ENCODE measurements around the gene LMNA.

The LMNA gene

DNA sequence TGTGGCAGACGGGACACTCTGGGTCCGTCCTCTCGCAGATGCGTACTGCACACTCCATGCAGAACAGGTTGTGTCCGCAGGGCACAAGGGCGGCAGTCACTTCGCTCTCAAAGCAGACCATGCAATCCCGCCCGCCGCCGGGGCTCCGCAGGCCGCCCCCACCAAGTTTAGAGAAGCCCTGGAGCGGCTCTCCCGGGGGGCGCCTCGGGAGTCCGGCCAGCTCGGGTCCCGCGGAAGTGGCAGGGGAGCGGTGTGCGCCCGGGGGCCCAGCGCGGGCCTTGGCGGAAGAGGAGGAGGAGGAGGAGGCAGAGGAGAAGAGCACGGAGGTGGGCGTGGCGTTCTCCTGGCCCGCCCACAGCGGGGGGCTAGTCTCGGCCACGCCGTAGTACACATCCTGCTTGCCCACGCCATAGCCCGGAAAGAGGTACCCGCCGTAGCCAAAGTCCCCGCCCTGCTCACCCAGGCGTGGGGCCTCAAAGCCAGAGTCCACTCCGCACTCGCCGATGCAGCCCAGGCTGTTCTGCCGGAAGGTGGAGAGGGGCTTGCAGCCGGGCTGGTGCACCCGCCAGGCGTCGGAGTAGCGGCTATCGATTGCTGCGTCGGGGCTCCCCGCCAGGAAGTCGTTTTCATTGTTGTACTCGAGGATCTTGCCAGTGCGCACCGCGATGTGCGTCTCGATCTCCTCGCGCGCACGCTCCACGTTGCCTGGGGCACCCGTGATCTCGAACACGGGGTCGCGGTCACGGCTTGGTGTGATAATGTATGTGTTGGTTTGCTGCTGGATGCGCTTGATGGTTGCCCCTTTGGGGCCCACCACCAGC lies 37.7 kb upstream of the LMNA start:
- DNase-seq (ENCODE audit: insufficient read length, low spot score) (no peak), FAIRE-seq (no peak)

DNA sequence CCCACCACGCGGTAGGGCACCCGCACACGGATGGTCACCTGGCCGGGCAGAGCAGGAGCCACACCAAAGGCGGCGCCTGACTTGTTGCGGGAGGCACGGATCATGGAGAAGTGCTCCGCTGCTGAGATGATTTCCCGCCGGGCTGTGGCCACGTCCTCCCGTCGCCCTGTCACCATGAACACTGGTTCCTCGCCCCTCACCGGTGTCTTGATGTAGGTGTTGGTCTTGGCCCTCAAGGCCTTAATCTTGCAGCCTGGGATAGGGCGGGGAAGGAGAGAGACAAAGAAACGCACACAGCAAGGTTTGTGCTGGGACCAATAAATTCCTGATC lies 37.1 kb upstream of the LMNA start:
- FAIRE-seq (no peak), DNase-seq (ENCODE audit: insufficient read length, low spot score) (no peak)
- TF ChIP-seq POLR2A (IDR thresholded peaks at IDR 0.05; ENCODE audit: low read depth, low read length) = no peak

More for the DNA sequence above, 37.7 kb upstream of the LMNA start:
- TF ChIP-seq POLR2A (IDR thresholded peaks at IDR 0.05; ENCODE audit: low read depth, low read length) = no peak

DNA sequence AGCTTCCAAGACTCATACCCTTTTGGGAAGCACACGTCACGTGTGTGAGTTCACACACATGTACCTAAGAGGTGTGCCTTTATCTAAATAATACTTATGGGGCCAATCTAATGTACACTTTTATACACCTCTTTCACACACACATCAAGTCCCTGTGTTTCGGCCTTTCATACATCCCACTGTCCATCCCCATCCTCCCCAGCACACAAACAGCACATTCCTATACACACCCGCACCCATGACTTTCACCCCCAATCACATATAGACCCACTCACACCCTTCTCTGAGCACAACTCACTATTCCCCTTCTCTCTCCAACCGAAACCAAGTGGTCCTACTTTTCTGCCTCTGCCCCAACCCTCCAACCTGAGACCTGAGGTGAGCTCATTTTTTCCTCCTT lies 35.8 kb upstream of the LMNA start:
- no peak for TF ChIP-seq POLR2A (IDR thresholded peaks at IDR 0.05; ENCODE audit: low read depth, low read length)
- DNase-seq (ENCODE audit: insufficient read length, low spot score) (no peak), FAIRE-seq (no peak)

DNA sequence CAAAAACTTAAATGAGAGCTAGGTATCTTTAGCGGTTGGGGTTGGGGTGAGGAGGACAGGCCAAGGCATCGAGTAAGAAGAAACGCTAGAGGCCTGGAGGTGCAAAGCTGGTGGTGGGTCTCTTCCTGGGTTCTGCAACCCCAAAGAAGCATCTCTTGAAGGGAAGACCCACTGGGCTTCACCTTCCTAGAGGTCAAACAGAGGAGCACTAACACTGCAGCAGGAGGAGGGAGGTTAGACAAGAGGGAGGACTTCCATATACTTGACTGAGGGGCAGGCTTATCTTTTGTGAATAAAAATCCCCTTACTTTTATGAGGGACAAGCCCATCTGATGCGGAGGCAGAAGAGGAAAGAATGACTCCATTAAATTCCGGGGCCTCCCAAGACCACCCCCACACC lies 34.7 kb upstream of the LMNA start:
- DNase-seq (ENCODE audit: insufficient read length, low spot score) = no peak
- no peak for TF ChIP-seq POLR2A (IDR thresholded peaks at IDR 0.05; ENCODE audit: low read depth, low read length)
- FAIRE-seq = no peak

DNA sequence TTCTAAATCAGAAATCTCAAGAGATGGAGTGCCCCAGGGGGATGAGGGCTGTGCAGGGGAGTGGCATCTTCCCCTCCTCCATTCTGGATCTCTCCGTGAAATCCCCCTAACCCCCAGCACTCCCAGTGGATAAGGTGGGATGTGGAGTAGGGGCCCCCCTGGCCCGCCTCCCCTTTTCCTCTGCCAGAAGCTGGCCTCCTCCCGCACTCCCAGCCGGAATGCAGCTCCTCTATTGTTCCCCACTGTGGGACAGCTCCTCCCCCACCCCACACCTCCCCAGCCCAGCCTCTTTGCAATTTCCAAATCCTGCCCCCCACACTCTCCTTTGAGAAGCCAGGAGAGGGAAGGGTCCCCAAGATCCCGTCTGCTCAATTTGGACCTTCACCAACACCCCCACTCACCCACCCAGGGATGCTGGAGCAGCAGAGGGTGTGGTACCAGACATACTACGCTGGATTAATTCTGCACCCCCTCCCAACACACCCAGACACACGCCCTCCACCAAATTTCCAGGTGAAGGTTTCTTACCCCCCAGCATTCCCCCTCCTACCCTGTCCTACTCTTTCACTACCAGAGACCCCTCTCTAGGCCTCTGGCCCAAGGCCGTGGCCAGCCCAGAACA lies 34.2 kb upstream of the LMNA start:
- DNase-seq (ENCODE audit: insufficient read length, low spot score) (no peak), FAIRE-seq (no peak)
- no peak for TF ChIP-seq POLR2A (IDR thresholded peaks at IDR 0.05; ENCODE audit: low read depth, low read length)

DNA sequence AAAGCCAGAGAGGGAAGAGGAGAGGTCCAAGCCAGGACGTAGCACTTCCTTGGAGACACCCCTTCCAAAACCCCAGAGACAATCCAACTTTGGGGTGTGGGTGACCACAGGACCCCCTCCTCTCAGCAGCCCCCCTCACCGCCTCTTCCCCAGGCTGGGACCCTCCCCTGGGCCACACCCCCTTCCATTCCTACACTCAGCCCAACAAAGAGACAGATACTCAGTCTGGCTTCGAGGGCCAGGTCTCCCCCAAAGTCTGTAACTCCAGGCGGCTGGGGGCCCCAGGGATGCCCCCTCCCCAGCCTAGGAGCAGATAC lies 33.7 kb upstream of the LMNA start:
- DNase-seq (ENCODE audit: insufficient read length, low spot score) = no peak
- no peak for TF ChIP-seq POLR2A (IDR thresholded peaks at IDR 0.05; ENCODE audit: low read depth, low read length)
- FAIRE-seq = no peak

DNA sequence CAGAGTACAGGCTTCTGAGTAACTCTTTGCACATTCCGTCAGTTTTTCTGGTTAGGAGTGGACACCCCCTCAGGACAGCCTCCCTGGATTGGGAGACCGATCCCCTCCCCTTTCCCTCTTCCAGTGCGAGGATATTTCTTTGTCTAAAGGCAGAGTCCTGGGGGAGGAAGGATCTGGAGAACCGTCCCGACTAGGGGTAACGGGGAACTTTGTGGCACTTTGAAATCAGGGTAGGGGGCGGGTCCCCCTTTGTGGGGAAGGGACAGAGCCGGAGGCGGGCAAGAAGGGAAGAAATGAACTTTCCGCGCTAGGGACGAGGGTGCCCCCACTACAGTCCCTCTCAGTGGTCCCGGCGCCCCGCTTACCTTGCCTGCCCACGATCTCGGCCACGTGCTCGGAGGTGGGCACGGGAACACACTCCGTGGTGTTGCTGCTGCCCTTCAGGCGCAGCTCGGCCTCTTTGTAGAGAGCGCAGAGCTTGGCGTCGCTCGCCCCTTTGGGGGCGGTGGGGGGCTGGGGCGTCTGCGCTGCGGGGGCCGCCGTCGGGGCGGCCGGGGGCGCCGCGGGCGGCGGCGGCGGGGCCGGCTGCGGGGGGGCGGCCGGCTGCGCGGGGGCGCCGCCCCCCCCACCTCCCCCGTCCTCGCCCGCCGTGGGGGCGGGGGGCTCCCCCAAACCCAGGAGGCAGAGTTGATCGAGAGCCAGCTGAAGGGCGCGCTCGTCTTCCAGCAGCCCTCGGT lies 33.2 kb upstream of the LMNA start:
- no peak for FAIRE-seq
- no peak for TF ChIP-seq POLR2A (IDR thresholded peaks at IDR 0.05; ENCODE audit: low read depth, low read length)
- no peak for DNase-seq (ENCODE audit: insufficient read length, low spot score)

DNA sequence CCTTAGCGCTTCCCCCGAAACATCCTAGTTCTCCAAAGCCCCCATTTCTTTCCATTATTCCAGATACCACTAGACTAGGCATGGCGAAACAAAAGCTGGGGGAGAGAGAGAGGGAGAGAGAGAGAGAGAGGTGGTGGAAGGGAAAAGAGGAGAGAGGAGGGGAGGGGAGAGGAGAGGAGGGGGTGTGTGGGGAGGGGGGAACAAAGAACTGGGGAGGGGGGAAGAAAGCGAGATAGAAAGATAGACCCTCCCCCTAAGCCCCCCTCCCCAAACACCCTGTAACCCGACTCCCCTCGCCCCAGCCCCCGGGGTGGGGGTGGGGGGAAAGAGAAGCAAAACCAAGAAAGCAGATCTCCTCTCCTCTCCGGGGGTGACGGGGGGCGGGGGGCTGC lies 32.6 kb upstream of the LMNA start:
- no peak for DNase-seq (ENCODE audit: insufficient read length, low spot score)
- FAIRE-seq = no peak
- TF ChIP-seq POLR2A (IDR thresholded peaks at IDR 0.05; ENCODE audit: low read depth, low read length) = no peak

DNA sequence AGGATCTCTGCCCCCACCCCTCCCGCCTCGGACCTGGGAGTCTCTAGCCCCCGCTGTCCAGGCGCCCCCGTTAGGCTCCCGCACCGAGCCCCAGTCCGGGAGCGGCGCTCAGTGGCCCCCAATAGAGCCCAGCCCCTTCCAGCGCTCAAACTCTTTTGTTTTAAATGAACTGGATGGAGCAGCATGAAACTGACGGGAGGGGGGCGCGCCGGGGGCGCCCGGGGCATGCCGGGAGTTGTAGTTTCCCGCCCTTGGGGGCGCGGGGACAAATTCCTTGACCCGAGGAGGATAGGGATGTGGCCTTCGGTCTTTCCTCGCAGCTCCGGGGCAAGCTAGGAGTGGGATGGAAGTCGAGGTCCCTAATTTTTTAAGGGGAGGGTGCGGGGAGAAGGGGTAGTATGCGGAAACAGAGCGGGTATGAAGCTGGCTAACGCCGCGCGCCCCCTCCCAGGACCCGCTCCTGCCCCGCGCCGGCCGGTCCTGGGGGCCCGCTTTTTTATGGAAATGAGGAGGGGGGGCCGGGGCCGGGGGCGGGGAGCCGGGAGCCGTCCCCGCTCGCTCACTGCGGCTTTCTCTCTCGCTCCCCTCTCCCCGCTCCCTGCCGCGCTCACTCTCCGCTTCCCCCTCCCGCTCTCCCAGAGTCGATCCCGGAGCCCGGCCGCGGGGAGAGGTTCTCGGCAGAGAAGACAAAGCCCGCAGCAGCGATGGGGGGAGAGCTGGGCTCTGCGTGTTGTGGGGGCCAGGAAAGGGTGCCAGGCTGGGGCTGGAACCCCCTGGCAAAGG lies 32.0 kb upstream of the LMNA start, which contains the start of gene MEX3A:
Gene MEX3A, minus strand, starts transcription at position 157 of the 783 bp plus-strand sequence. CDS start 467 bp downstream, outside the sequence.
- FAIRE-seq (no peak), DNase-seq (ENCODE audit: insufficient read length, low spot score) (peak; percentile 98)
- peak; percentile 23; the same call in 1 of the 2 replicates for TF ChIP-seq POLR2A (IDR thresholded peaks at IDR 0.05; ENCODE audit: low read depth, low read length)

DNA sequence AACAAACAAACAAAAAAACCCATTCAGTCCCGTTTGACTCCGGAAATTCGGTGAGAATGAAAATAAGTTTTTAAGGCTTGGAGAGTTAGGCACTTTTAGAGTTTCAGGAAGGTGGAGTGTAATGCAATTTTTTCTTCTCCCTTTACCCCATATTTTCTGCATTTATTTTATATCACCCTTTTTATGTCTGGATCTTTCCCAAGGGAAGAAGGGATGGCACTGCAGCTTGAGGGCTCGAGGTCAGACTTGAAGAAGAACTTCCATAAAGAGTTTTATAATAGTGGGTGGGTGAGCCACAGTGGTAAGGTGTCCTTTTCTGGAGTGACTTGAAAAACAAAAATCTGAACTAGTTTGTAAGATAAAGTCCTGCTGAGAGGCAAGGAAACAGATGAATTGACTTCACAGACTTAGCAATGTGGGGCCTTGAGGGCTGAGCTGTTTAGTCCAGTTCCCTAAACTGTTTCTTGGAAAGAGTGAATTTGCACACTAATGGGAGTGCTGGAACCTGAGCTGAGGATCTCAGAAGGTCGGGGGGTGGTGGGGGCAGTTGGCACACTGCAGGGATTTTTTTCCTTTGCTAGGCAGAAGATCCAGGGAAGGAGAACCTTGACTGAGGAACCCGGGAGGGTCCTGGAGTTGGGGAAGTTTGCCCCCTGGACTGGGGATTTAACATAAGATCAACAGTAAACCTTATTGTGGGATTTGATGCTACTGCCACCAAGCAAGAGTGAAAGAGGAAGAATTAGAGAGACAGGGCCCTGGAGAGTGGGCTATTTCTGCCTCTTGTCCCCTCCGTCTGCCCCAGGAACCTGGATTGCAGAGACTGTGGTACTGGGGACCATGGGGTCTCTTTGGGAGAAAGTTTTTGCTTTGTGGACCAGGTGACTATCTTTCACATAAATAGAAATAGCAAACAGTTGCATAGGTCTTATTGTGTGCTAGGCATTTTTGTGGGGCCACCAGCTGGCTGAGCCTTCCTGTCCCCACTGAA lies 30.4 kb upstream of the LMNA start:
- TF ChIP-seq POLR2A (IDR thresholded peaks at IDR 0.05; ENCODE audit: low read depth, low read length) = no peak
- no peak for DNase-seq (ENCODE audit: insufficient read length, low spot score)
- FAIRE-seq = no peak

DNA sequence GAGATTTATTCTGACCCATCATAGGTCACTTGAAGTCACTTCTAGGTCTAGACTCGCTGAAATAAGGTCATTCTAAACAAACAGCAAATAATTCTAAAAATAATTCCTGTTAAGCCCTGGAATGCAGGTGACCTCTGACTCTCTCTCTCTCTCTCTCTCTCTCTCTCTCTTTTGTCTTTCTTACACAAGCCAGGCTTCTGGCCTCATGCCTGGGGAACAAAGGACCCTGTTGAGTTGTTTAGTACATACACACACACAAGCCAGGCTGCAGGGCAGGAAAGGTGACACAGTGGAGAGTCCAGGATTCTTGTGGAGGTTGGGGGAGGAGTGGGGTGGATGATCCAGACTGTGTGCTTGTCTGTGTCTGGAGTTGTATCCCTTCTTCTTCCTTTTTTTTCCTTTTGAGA lies 28.3 kb upstream of the LMNA start:
- DNase-seq (ENCODE audit: insufficient read length, low spot score) = no peak
- no peak for FAIRE-seq
- no peak for TF ChIP-seq POLR2A (IDR thresholded peaks at IDR 0.05; ENCODE audit: low read depth, low read length)

DNA sequence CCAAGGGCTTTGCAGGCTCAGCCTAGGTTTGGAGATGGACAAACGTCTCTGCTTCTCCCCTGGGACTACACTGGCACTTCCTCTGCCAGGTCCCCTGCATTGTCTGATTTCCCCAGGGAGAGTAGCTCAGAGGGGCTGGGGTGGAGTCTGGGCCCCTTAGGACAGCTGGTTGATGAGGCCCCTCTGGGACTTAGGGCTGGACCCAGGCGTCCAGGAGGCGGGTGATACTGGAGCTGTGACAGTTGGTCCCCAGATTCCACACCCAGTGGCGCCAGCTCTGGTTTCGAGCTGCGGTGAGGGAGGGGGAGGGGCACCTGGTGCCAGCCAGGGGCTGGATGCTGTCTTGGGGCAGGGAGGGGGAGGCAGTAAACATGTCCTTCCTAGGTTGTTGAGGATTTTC lies 24.8 kb upstream of the LMNA start:
- FAIRE-seq (no peak), DNase-seq (ENCODE audit: insufficient read length, low spot score) (no peak)
- no peak for TF ChIP-seq POLR2A (IDR thresholded peaks at IDR 0.05; ENCODE audit: low read depth, low read length)

All from H54 (cell line).